AG09319 (cell line): ENCODE results near the gene MAD1L1.

Experiments used
- DNase-seq: peaks from one replicate; pipeline ENCODE4 v3.0.0-alpha.2; 2010; ENCODE audit warnings: low read depth; ENCODE audit errors: extremely low read depth
- CTCF ChIP-seq: IDR thresholded peaks from 2 replicates; pipeline ENCODE4 v1.5.1; 2011; ENCODE audit warnings: low read depth, mild to moderate bottlenecking, inconsistent platforms, low read length, moderate library complexity

MAD1L1 gene

GRCh38 chr7:2102375-2102723, 130.4 kb downstream of the MAD1L1 start:
- no peak for TF ChIP-seq CTCF
- no peak for DNase-seq

- TF ChIP-seq CTCF, result no peak
- no peak for DNase-seq
These were observed 130.9 kb downstream of the MAD1L1 start for GRCh38 chr7:2101630-2102374.

- TF ChIP-seq CTCF, result no peak
- DNase-seq, result no peak
These were observed 132.2 kb downstream of the MAD1L1 start for GRCh38 chr7:2100278-2101208.

GRCh38 chr7:2099048-2099957, 133.4 kb downstream of the MAD1L1 start:
- no peak for DNase-seq
- no peak for TF ChIP-seq CTCF

GRCh38 chr7:2098496-2098895, 134.2 kb downstream of the MAD1L1 start:
- no peak for TF ChIP-seq CTCF
- no peak for DNase-seq

GRCh38 chr7:2098056-2098455, 134.7 kb downstream of the MAD1L1 start:
- no peak for TF ChIP-seq CTCF
- no peak for DNase-seq
